T-cell (primary cell): ENCODE results near the gene TAF3. TPM values are rescaled to one million over a fixed set of nuclear protein-coding genes. Genes with fewer than 3 reads are reported as not detected.

ENCODE experiments used
- ATAC-seq, 4 experiments: fragments of 200-7000 bp in 3 of 4; fragments of 150-1000 bp in 1 of 4; cut with Tn5 transposase; replicated peaks in 1 of 4; 1 replicate in 3 of 4; 2 replicates in 1 of 4; pipeline ENCODE4 v1.10.0; 2021; ENCODE audit warnings: moderate library complexity in 3 of 4, mild to moderate bottlenecking in 2 of 4, moderate number of reproducible peaks in 1 of 4
- CTCF ChIA-PET, 2 donors: fragments of 300-600 bp; sonication (Branson Sonifier 250); formaldehyde crosslinking; loops; one replicate each; lab custom pipeline; 2022; ENCODE audit warnings: antibody characterized with exemption in 2 of 2; lab: Charles Lee
- POLR2A ChIA-PET, 2 donors: fragments of 300-600 bp; sonication (Branson Sonifier 250); formaldehyde crosslinking; loops; one replicate each; lab custom pipeline; 2022; ENCODE audit warnings: antibody characterized with exemption in 2 of 2; lab: Charles Lee
- DNase-seq, 35 experiments: peaks; one replicate each; pipeline versions ENCODE4 v3.0.0 to v3.0.0-alpha.2; 2013 to 2023
- H3K27ac ChIP-seq: one replicate; pipeline ENCODE4 v1.5.1; 2013; ENCODE audit warnings: low read length
- H3K27me3 ChIP-seq, 2 experiments: replicated peaks in 1 of 2; 1 replicate in 1 of 2; 2 replicates in 1 of 2; pipeline versions ENCODE4 v1.6.1 to v1.7.0; 2013; ENCODE audit warnings: low read length in 1 of 2, mixed read lengths in 1 of 2; ENCODE audit not compliant: control insufficient read depth in 2 of 2, insufficient read depth in 2 of 2; ENCODE audit errors: extremely low read depth in 1 of 2
- H3K36me3 ChIP-seq, 2 donors: 1 replicate in 1 of 2; 2 replicates in 1 of 2; pipeline versions ENCODE4 v1.6.1 to v1.7.0; 2013; ENCODE audit warnings: low read length in 1 of 2; ENCODE audit not compliant: control insufficient read depth in 2 of 2, insufficient read depth in 1 of 2; ENCODE audit errors: extremely low read depth in 1 of 2
- H3K4me1 ChIP-seq, 2 experiments: 1 replicate in 1 of 2; 2 replicates in 1 of 2; pipeline versions ENCODE4 v1.6.1 to v1.7.0; 2013; ENCODE audit warnings: low read length in 2 of 2, mixed read lengths in 1 of 2; ENCODE audit not compliant: insufficient read depth in 2 of 2, control insufficient read depth in 1 of 2; ENCODE audit errors: extremely low read depth in 1 of 2
- H3K4me3 ChIP-seq, 2 donors: 1 replicate in 1 of 2; 2 replicates in 1 of 2; pipeline versions ENCODE4 v1.5.1 to v1.7.0; 2013; ENCODE audit warnings: mild to moderate bottlenecking in 2 of 2, low read length in 1 of 2, moderate library complexity in 1 of 2; ENCODE audit not compliant: control insufficient read depth in 1 of 2; ENCODE audit errors: extremely low read depth in 1 of 2
- H3K9me3 ChIP-seq: 2 replicates; pipeline ENCODE4 v1.7.0; 2013
- H3K27ac Mint-ChIP-seq, 2 donors: one replicate each; pipeline ENCODE4 v1.8.0; 2020 to 2021; ENCODE audit warnings: mild to moderate bottlenecking in 2 of 2, mixed read lengths in 2 of 2
- H3K27me3 Mint-ChIP-seq, 2 donors: one replicate each; pipeline ENCODE4 v1.8.0; 2021 to 2022; ENCODE audit warnings: mixed read lengths in 2 of 2
- H3K36me3 Mint-ChIP-seq: one replicate; pipeline ENCODE4 v1.8.0; 2021; ENCODE audit warnings: mixed read lengths
- H3K4me1 Mint-ChIP-seq, 3 donors: one replicate each; pipeline ENCODE4 v1.8.0; 2020 to 2022; ENCODE audit warnings: mixed read lengths in 3 of 3, mild to moderate bottlenecking in 1 of 3
- H3K4me3 Mint-ChIP-seq, 3 donors: one replicate each; pipeline ENCODE4 v1.8.0; 2020 to 2022; ENCODE audit warnings: mild to moderate bottlenecking in 3 of 3, mixed read lengths in 3 of 3, moderate library complexity in 3 of 3
- H3K9me3 Mint-ChIP-seq, 3 donors: one replicate each; pipeline ENCODE4 v1.8.0; 2020 to 2022; ENCODE audit warnings: mixed read lengths in 3 of 3
- WGBS: methylation state at CpG from one replicate; pipeline ENCODE4 v1.1.5; 2013; ENCODE audit warnings: missing lambda C conversion rate; ENCODE audit not compliant: insufficient coverage; 5-methylcytosine and 5-hydroxymethylcytosine counted together
- total RNA-seq, 35 experiments: library from RNA in 6 of 35; stranded (reverse) in 6 of 35; fragments of 120-200 nt in 1 of 35; gene quantifications; one replicate each; pipeline versions ENCODE4 v1.2.1 to v1.2.4 and lab custom pipeline; 2013 to 2026

TAF3 gene
- total RNA-seq, 5 donors from 2014 or later (not counting 1 experiment from before 2014, with no cell fraction given): 18.2 to 21.8 (median 20.0) TPM

DNA sequence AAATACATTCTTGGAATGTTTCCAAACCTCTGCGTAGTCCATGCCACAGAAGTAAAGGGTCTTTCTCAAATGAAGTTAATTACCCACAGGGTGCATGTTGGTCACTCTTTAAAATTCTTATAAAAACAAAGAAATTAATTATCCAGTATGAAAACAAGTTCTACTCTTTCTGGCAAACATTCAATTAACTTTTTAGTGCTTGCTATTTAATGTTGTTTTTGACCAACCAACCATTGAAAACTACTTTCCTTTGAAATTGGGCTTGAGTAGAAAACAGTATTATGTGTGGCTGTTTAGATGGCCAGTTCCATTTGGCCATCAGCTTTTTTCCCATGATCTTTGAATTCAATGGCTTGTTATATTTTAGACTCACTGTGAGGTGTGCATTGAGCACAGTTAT is 83.0 kb downstream of the TAF3 start:
- H3K27me3 ChIP-seq: no peaks in the 10 kb centered on the region
- ChIA-PET CTCF (no interaction called here), POLR2A (interaction anchor here in 1 of 2 donors (0.5 kb wide), 1 partner anchor 431 kb away, joined by 4 read pairs; no protein-coding TSS in a partner anchor)
- no peak overlapping the region for H3K4me3 Mint-ChIP-seq
- H3K4me1 ChIP-seq: no peaks in the 10 kb centered on the region
- no peaks in the 10 kb centered on the region for H3K9me3 ChIP-seq
- no peak overlapping the region for H3K27ac Mint-ChIP-seq
- no peaks in the 10 kb centered on the region for H3K27me3 Mint-ChIP-seq
- DNase-seq: no peak
- H3K4me1 Mint-ChIP-seq: peaks cover 31 to 34% (median 32%) of the 10 kb centered on the region in 3 donors
- H3K36me3 ChIP-seq: peaks cover 6 to 9% of the 10 kb centered on the region in 2 donors
- H3K27ac ChIP-seq: no peak overlapping the region
- H3K36me3 Mint-ChIP-seq: peaks cover 52% of the 10 kb centered on the region
- no peaks in the 10 kb centered on the region for H3K9me3 Mint-ChIP-seq
- no peak overlapping the region for H3K4me3 ChIP-seq
- WGBS: 80% methylated on average over 1 of the region's 1 CpG
- no peak for ATAC-seq

- ATAC-seq (no peak), DNase-seq (no peak)
- Mint-ChIP-seq H3K27ac (no peak overlapping the region), H3K27me3 (no peaks in the 10 kb centered on the region), H3K4me3 (no peak overlapping the region), H3K36me3 (peaks cover 45% of the 10 kb centered on the region), H3K9me3 (no peaks in the 10 kb centered on the region), H3K4me1 (peaks cover 38 to 40% (median 40%) of the 10 kb centered on the region in 3 donors)
- no peak overlapping the region for H3K27ac ChIP-seq
- H3K27me3 ChIP-seq: no peaks in the 10 kb centered on the region
- CTCF ChIA-PET: no interaction called here
- no peaks in the 10 kb centered on the region for H3K4me1 ChIP-seq
- no peaks in the 10 kb centered on the region for H3K9me3 ChIP-seq
- 87% methylated on average over 3 of the region's 8 CpGs for WGBS
- H3K4me3 ChIP-seq: no peak overlapping the region
- POLR2A ChIA-PET: no interaction called here
- H3K36me3 ChIP-seq: no peaks in the 10 kb centered on the region
Measured at GRCh38 chr10:7902413-7902812, 84.1 kb downstream of the TAF3 start.

DNA sequence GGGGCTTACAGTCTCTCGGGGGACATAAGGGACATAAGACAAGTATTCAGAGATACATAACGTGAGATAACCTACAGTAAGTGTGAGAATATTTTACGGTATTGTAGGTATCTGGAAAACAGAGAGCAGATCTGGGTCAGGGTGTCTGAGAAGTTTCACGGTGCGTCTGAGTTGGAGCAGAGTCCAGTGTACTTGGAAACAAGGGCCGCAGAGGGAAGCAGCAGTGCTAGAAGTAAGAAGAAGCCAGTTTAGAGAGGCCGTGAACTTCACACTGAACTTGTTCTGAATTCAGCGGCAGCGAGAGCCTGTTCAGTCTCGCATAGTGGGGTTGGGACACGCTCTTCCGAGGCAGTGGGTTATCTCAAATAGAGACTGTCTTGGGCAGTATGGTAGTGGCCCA is 85.5 kb downstream of the TAF3 start:
- no peaks in the 10 kb centered on the region for H3K27me3 ChIP-seq
- 96% methylated on average over 11 of the region's 12 CpGs for WGBS
- peaks cover 36% of the 10 kb centered on the region for H3K36me3 Mint-ChIP-seq
- H3K4me3 Mint-ChIP-seq: no peak overlapping the region
- H3K27ac Mint-ChIP-seq: no peak overlapping the region
- H3K27ac ChIP-seq: no peak overlapping the region
- H3K4me3 ChIP-seq: no peak overlapping the region
- no peaks in the 10 kb centered on the region for H3K36me3 ChIP-seq
- CTCF ChIA-PET: no interaction called here
- POLR2A ChIA-PET: no interaction called here
- H3K4me1 ChIP-seq: peaks cover 0 to 2% of the 10 kb centered on the region in 2 experiments
- DNase-seq (no peak), ATAC-seq (no peak)
- peaks cover 43 to 48% (median 44%) of the 10 kb centered on the region in 3 donors for H3K4me1 Mint-ChIP-seq
- no peaks in the 10 kb centered on the region for H3K27me3 Mint-ChIP-seq
- no peaks in the 10 kb centered on the region for H3K9me3 ChIP-seq
- H3K9me3 Mint-ChIP-seq: no peaks in the 10 kb centered on the region

- no peaks in the 10 kb centered on the region for H3K9me3 ChIP-seq
- ChIA-PET POLR2A (interaction anchor here in 1 of 2 donors (0.6 kb wide), 1 partner anchor 1715 kb away, joined by 3 read pairs; no protein-coding TSS in a partner anchor), CTCF (no interaction called here)
- no peaks in the 10 kb centered on the region for H3K36me3 ChIP-seq
- H3K4me3 ChIP-seq: no peak overlapping the region
- H3K4me1 ChIP-seq: peaks cover 0 to 2% of the 10 kb centered on the region in 2 experiments
- DNase-seq (no peak), ATAC-seq (no peak)
- Mint-ChIP-seq H3K27ac (no peak overlapping the region), H3K36me3 (peaks cover 27% of the 10 kb centered on the region), H3K4me1 (peaks cover 40 to 48% (median 47%) of the 10 kb centered on the region in 3 donors), H3K4me3 (no peak overlapping the region), H3K27me3 (no peaks in the 10 kb centered on the region), H3K9me3 (no peaks in the 10 kb centered on the region)
- WGBS: 100% methylated on average over 1 of the region's 2 CpGs
- H3K27me3 ChIP-seq: no peaks in the 10 kb centered on the region
- H3K27ac ChIP-seq: no peak overlapping the region
Measured at GRCh38 chr10:7906128-7906527, 87.8 kb downstream of the TAF3 start.

DNA sequence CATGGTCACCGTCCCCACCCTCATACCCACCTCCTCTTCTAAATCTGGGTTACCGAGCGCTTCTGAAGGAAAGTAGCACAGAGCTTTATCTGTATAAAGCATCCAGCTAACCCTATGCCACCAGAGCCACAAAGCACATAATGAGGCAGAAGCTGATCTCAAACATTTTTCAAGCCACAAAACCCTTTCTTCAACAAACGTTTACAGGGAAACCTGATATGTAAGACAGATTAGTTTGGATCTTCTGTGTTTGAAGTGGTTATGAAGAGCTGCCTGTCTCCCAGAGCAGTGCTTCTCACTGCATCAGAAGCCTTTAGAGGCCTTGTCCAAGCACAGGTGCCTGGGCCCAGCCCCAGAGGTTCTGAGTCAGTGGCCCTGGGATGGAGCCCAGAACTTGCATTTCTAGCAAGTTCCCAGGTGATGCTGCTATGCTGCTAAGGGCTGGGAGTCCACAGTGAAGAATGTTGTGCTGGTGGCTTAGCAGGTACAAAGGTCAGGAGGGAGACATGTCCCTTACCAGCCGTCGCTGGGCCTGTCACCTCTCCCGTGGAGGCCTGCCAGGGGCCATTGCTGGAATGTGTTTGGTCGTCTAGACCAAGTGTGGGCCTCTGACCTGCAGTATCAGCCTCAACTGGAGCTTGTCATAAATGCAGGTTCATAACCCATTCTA is 90.4 kb downstream of the TAF3 start:
- Histone ChIP-seq H3K27ac (no peak overlapping the region), H3K4me3 (no peak overlapping the region), H3K9me3 (no peaks in the 10 kb centered on the region), H3K4me1 (peaks cover 0 to 2% of the 10 kb centered on the region in 2 experiments), H3K36me3 (no peaks in the 10 kb centered on the region), H3K27me3 (no peaks in the 10 kb centered on the region)
- Mint-ChIP-seq H3K27ac (no peak overlapping the region), H3K4me1 (peaks cover 44 to 56% (median 50%) of the 10 kb centered on the region in 3 donors), H3K36me3 (peaks cover 30% of the 10 kb centered on the region), H3K9me3 (no peaks in the 10 kb centered on the region), H3K27me3 (no peaks in the 10 kb centered on the region), H3K4me3 (no peak overlapping the region)
- ATAC-seq (no peak), DNase-seq (no peak)
- POLR2A ChIA-PET: no interaction called here
- CTCF ChIA-PET: no interaction called here
- 86% methylated on average over 7 of the region's 8 CpGs for WGBS

- H3K4me1 Mint-ChIP-seq: peaks cover 13 to 41% (median 27%) of the 10 kb centered on the region in 3 donors
- Histone ChIP-seq H3K27me3 (no peaks in the 10 kb centered on the region), H3K4me3 (no peak overlapping the region), H3K9me3 (no peaks in the 10 kb centered on the region), H3K36me3 (no peaks in the 10 kb centered on the region), H3K27ac (no peak overlapping the region), H3K4me1 (no peaks in the 10 kb centered on the region)
- DNase-seq (no peak), ATAC-seq (no peak)
- H3K36me3 Mint-ChIP-seq: peaks cover 14% of the 10 kb centered on the region
- ChIA-PET CTCF (no interaction called here), POLR2A (interaction anchor here (0.5 to 0.6 kb wide), 2 partner anchors 64 to 828 kb away, joined by 4 read pairs; no protein-coding TSS in a partner anchor)
- H3K27me3 Mint-ChIP-seq: no peaks in the 10 kb centered on the region
- no peak overlapping the region for H3K4me3 Mint-ChIP-seq
- no peak overlapping the region for H3K27ac Mint-ChIP-seq
- no peaks in the 10 kb centered on the region for H3K9me3 Mint-ChIP-seq
- no CpG with 5 or more reads among the region's 3 CpGs for WGBS
Measured at GRCh38 chr10:7913126-7913872, 95.0 kb downstream of the TAF3 start.
